Activated naive CD4-positive, alpha-beta T cell treated with anti-CD3 and anti-CD28 coated beads, Interleukin-2, amount 10 ng/mL, durations not matched to agents 7 days and 5 days (primary cell): ENCODE results near the gene COBLL1.

Source experiments
- CTCF ChIA-PET: fragments of 350-600 bp; sonication (Branson Sonifier 250); formaldehyde crosslinking; loops from one replicate; lab custom pipeline; 2021; ENCODE audit warnings: antibody characterized with exemption; lab: Charles Lee
- DNase-seq: peaks from one replicate; pipeline ENCODE4 v3.0.0-alpha.2; 2020
- H3K27ac Mint-ChIP-seq: one replicate; pipeline ENCODE4 v1.8.0; 2021; ENCODE audit warnings: mild to moderate bottlenecking, moderate library complexity, mixed read lengths
- H3K27me3 Mint-ChIP-seq: one replicate; pipeline ENCODE4 v1.8.0; 2021; ENCODE audit warnings: mild to moderate bottlenecking, mixed read lengths
- H3K36me3 Mint-ChIP-seq: one replicate; pipeline ENCODE4 v1.8.0; 2021; ENCODE audit warnings: mixed read lengths
- H3K4me1 Mint-ChIP-seq: one replicate; pipeline ENCODE4 v1.8.0; 2021; ENCODE audit warnings: mixed read lengths
- H3K4me3 Mint-ChIP-seq: one replicate; pipeline ENCODE4 v1.8.0; 2021; ENCODE audit warnings: mild to moderate bottlenecking, moderate library complexity, mixed read lengths
- H3K9me3 Mint-ChIP-seq: one replicate; pipeline ENCODE4 v1.8.0; 2021; ENCODE audit warnings: mixed read lengths

COBLL1 gene

GRCh38 chr2:164794432-164795231, 47.0 kb downstream of the COBLL1 start:
- H3K36me3 Mint-ChIP-seq: no peaks in the 10 kb centered on the region
- H3K27me3 Mint-ChIP-seq: no peaks in the 10 kb centered on the region
- DNase-seq: no peak
- no peak overlapping the region for H3K4me3 Mint-ChIP-seq
- H3K4me1 Mint-ChIP-seq: no peaks in the 10 kb centered on the region
- no peaks in the 10 kb centered on the region for H3K9me3 Mint-ChIP-seq
- CTCF ChIA-PET: no interaction called here
- no peak overlapping the region for H3K27ac Mint-ChIP-seq

- Mint-ChIP-seq H3K9me3 (no peaks in the 10 kb centered on the region), H3K27me3 (no peaks in the 10 kb centered on the region), H3K27ac (no peak overlapping the region), H3K4me1 (no peaks in the 10 kb centered on the region), H3K36me3 (no peaks in the 10 kb centered on the region), H3K4me3 (no peak overlapping the region)
- DNase-seq: no peak
- CTCF ChIA-PET: no interaction called here
These were observed 47.6 kb downstream of the COBLL1 start for GRCh38 chr2:164794016-164794415.

DNA sequence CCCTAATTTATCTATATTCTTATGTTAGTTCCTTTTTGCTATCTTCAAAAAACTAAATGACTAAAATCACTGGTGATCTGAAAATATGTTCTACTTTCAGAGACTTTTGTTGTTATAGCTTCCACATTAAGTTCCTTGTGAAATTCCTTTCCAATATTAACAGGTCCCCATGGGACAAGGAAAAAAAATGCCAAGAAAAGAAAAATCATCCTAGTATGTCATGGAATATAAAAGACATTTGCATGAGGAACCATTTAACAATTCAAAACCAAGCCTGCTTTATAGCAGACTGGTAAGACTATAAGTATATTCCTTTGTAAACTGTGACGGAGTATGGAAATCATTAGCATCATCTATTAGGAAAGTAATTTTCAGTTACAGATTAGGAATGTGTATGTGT, 48.1 kb downstream of the COBLL1 start:
- Mint-ChIP-seq H3K4me3 (no peak overlapping the region), H3K27ac (no peak overlapping the region), H3K4me1 (no peaks in the 10 kb centered on the region), H3K36me3 (no peaks in the 10 kb centered on the region), H3K27me3 (no peaks in the 10 kb centered on the region), H3K9me3 (no peaks in the 10 kb centered on the region)
- CTCF ChIA-PET: no interaction called here
- no peak for DNase-seq

DNA sequence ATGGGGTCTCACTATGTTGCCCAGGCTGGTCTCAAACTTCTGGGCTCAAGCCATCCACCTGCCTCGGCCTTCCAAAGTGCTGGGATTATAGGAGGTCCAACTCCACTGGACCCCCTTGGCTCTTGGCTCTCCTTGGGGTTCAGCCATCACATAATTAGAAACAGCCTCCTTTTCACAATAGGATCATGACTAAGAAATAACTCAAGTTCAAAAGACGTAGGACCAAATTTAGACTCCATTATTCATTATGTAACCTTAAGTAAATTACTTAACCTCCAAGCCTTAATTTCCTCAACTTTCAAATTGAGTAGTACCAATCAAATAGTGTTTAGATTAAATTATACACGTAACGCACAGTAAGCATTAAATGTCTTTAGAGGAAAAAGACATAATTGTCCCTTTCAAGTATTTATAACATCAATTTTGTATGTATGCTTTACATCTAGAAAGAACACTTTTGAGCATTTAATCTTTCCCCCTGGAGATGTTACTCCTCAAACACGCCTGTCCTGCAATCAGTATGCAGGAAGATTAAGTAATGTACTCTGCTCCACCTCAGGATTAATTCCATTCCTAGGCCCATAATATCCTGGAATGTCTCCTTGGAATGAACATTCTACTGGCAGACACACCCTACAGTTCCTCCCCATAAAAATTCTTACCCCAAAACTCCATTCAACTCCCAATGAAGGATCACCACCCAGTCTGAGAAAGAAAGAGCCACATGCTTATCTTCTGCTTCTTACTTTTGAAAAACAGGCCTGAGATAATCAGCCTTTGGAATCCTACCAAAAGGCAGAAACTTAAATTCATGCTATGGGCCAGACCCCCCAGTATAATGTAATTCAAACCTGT, 49.1 kb downstream of the COBLL1 start:
- H3K9me3 Mint-ChIP-seq: no peaks in the 10 kb centered on the region
- no peak overlapping the region for H3K4me3 Mint-ChIP-seq
- H3K4me1 Mint-ChIP-seq: no peaks in the 10 kb centered on the region
- H3K27me3 Mint-ChIP-seq: no peaks in the 10 kb centered on the region
- CTCF ChIA-PET: no interaction called here
- no peak overlapping the region for H3K27ac Mint-ChIP-seq
- H3K36me3 Mint-ChIP-seq: no peaks in the 10 kb centered on the region
- no peak for DNase-seq

DNA sequence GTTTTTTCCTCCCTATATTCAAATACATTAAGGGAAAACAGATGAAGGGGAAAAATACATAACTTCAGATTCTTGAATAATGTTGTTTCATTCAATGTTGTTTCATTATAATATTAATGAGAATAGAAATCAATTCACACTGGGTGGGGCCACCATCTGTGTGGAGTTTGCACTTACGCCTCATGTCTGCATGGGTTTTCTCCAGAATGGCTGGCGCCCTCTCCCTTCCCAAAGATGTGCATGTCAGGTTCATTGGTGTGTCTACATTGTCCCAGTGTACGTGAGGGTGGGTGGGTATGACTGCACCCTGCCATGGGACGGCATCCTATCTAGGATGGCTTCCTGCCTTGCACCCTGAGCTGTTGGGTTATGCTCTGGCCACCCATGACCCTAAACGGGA, 51.7 kb downstream of the COBLL1 start:
- no peaks in the 10 kb centered on the region for H3K36me3 Mint-ChIP-seq
- no peaks in the 10 kb centered on the region for H3K4me1 Mint-ChIP-seq
- H3K9me3 Mint-ChIP-seq: no peaks in the 10 kb centered on the region
- no peak for DNase-seq
- H3K27ac Mint-ChIP-seq: no peak overlapping the region
- CTCF ChIA-PET: no interaction called here
- H3K27me3 Mint-ChIP-seq: no peaks in the 10 kb centered on the region
- no peak overlapping the region for H3K4me3 Mint-ChIP-seq

DNA sequence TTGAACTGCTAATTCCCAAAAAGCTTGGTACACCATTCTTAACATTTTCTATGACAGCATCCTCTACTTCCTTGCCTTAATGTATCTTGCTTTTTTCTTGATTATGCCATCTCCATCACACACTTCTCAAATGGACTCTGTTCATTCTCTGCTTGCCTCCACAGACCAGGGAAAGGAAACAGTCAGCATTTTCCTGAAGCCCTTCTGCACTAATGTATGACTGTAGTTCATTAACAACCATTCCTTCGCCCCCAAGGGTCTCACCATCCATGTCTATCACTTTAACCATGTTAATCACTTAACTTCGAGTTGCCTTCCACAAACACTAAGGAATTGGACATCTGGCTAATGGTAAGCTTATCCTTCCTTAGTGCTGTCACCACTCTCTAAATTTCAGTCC, 54.8 kb downstream of the COBLL1 start:
- CTCF ChIA-PET: no interaction called here
- H3K4me1 Mint-ChIP-seq: no peaks in the 10 kb centered on the region
- H3K27ac Mint-ChIP-seq: no peak overlapping the region
- no peak for DNase-seq
- H3K4me3 Mint-ChIP-seq: no peak overlapping the region
- H3K9me3 Mint-ChIP-seq: no peaks in the 10 kb centered on the region
- no peaks in the 10 kb centered on the region for H3K36me3 Mint-ChIP-seq
- no peaks in the 10 kb centered on the region for H3K27me3 Mint-ChIP-seq

DNA sequence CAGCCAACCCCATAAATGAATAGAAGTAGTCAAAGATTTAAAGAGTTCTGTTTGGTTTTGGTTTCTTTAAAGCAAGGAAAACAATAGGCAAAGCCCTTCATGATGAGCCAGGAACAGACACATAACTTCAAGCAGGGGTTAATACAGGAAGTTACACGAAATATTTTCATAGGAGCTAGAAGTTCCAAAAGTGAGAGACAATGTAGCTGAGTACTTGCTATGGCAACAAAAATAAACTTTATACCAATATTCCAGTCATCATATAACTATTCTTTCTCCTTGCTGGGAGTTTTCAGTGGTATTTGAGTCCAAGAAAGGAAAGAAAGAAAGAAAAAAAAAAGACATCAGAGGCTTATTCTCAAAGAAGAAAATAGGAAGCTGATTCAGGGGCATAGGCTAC, 56.2 kb downstream of the COBLL1 start:
- Mint-ChIP-seq H3K27me3 (no peaks in the 10 kb centered on the region), H3K27ac (no peak overlapping the region), H3K9me3 (no peaks in the 10 kb centered on the region), H3K4me1 (no peaks in the 10 kb centered on the region), H3K4me3 (no peak overlapping the region), H3K36me3 (no peaks in the 10 kb centered on the region)
- no peak for DNase-seq
- CTCF ChIA-PET: no interaction called here

- DNase-seq: no peak
These were observed 57.2 kb downstream of the COBLL1 start for GRCh38 chr2:164784376-164784775.

DNA sequence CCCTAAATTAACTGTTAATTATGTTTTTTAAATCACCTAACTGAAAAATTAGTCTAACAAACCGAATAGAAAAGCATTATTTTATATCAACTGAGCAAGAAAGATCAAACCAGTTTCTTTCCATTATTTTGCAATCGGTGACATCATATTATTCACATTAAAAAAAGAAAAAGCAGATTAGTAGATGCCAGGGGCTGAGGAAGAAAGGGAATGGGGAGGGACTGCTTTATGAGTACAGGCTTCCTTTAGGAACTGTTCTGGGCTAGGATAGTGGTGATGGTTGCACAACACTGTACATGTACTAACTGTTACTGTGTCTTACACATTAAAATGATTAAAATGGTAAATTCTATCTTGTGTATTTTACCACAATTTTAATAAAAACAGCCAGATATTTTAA, 59.3 kb downstream of the COBLL1 start:
- no peaks in the 10 kb centered on the region for H3K9me3 Mint-ChIP-seq
- no peak overlapping the region for H3K4me3 Mint-ChIP-seq
- no peaks in the 10 kb centered on the region for H3K36me3 Mint-ChIP-seq
- no peak overlapping the region for H3K27ac Mint-ChIP-seq
- H3K27me3 Mint-ChIP-seq: no peaks in the 10 kb centered on the region
- no peak for DNase-seq
- no peaks in the 10 kb centered on the region for H3K4me1 Mint-ChIP-seq
- CTCF ChIA-PET: no interaction called here

More at GRCh38 chr2:164784376-164784775, 57.2 kb downstream of the COBLL1 start:
- Mint-ChIP-seq H3K36me3 (no peaks in the 10 kb centered on the region), H3K4me3 (no peak overlapping the region), H3K27me3 (no peaks in the 10 kb centered on the region), H3K27ac (no peak overlapping the region), H3K9me3 (no peaks in the 10 kb centered on the region), H3K4me1 (no peaks in the 10 kb centered on the region)
- CTCF ChIA-PET: no interaction called here

GRCh38 chr2:164781394-164781793, 60.2 kb downstream of the COBLL1 start:
- Mint-ChIP-seq H3K4me1 (no peaks in the 10 kb centered on the region), H3K36me3 (no peaks in the 10 kb centered on the region), H3K9me3 (no peaks in the 10 kb centered on the region), H3K4me3 (no peak overlapping the region), H3K27me3 (no peaks in the 10 kb centered on the region), H3K27ac (no peak overlapping the region)
- no peak for DNase-seq
- CTCF ChIA-PET: no interaction called here

DNA sequence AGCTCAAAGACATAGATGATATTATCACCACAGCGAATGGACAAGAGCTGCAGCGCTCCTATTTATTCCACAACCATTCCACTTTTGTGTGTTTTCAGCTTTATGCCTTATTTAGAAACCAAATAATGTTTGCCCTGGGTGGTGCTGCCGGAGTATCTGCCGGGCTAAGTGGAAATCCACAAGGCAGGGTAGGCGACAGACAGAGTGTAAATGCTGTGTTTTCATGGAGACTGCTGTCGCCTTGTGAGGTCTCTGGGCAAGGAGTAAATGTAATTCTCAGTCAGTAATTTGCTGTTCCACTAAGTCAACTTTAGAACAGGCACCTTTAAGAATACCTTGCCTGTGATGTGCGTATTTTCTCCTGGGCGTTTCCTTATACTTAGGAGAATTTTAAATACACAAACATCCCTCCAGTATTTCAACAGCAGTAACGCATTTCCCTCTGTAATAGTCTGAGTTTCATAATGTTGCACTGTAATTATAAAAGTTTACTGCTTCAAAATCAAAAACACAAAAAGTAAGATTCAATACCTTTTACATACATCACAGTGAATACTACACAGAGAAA, 60.9 kb downstream of the COBLL1 start:
- Mint-ChIP-seq H3K27me3 (no peaks in the 10 kb centered on the region), H3K4me1 (no peaks in the 10 kb centered on the region), H3K36me3 (no peaks in the 10 kb centered on the region), H3K27ac (no peak overlapping the region), H3K9me3 (no peaks in the 10 kb centered on the region), H3K4me3 (no peak overlapping the region)
- CTCF ChIA-PET: no interaction called here
- DNase-seq: no peak

GRCh38 chr2:164779383-164780057, 62.1 kb downstream of the COBLL1 start:
- Mint-ChIP-seq H3K4me1 (no peaks in the 10 kb centered on the region), H3K9me3 (no peaks in the 10 kb centered on the region), H3K27ac (no peak overlapping the region), H3K27me3 (no peaks in the 10 kb centered on the region), H3K36me3 (no peaks in the 10 kb centered on the region), H3K4me3 (no peak overlapping the region)
- DNase-seq: no peak
- CTCF ChIA-PET: no interaction called here

DNA sequence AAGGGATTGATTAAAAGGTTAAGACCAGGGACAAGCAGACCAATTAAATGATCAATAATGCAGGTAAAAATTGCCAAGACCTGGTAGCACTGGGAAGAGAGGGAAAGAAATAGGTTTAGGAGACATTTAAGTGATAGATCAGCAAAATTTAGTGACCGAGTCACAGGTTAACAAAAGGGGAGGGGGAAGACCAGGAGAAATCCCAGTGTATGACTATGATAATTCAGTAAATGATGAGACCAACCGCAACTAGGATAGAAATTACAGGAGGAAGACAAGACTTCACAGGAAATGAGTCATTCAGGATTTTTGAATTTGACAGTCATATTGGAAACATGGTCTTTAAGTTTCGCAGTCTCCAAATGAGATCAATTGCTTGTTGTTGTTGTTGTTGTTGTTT, 62.9 kb downstream of the COBLL1 start:
- CTCF ChIA-PET: no interaction called here
- Mint-ChIP-seq H3K4me3 (no peak overlapping the region), H3K4me1 (no peaks in the 10 kb centered on the region), H3K36me3 (no peaks in the 10 kb centered on the region), H3K9me3 (no peaks in the 10 kb centered on the region), H3K27ac (no peak overlapping the region), H3K27me3 (no peaks in the 10 kb centered on the region)
- DNase-seq: no peak

- CTCF ChIA-PET: no interaction called here
- Mint-ChIP-seq H3K4me3 (no peak overlapping the region), H3K27ac (no peak overlapping the region), H3K27me3 (no peaks in the 10 kb centered on the region), H3K4me1 (no peaks in the 10 kb centered on the region), H3K9me3 (no peaks in the 10 kb centered on the region), H3K36me3 (no peaks in the 10 kb centered on the region)
- no peak for DNase-seq
These were observed 63.7 kb downstream of the COBLL1 start for GRCh38 chr2:164777847-164778461.
